ENCODE measurements around the gene EMID1.

DNA sequence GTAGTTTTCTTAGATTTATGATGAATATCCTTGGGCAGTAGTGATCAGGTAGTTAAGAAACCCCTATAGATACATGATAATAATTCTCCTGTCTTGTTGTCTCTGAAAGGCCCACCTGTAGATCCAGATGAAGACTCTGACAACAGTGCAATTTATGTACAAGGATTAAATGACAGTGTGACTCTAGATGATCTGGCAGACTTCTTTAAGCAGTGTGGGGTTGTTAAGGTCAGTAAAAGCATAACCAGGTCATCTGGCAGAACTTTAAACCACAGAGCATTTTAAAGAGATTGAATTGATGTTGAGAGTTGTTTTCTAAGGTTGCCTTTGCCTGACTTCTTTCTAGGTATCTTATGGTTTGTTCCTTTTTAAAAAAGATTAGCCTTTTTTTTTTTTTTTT, 86.7 kb downstream of the EMID1 start:
- TF ChIP-seq CTCF (IDR thresholded peaks at IDR 0.05 in 8 of 11, conservative IDR thresholded peaks at IDR 0.05 in 3 of 11) (no peak), POLR2AphosphoS5 (IDR thresholded peaks at IDR 0.05) (no peak), POLR2A (IDR thresholded peaks at IDR 0.05) (no peak)

Measured in spleen (tissue), 7 donors.